ENCODE measurements around the gene DDX27. TPM values are rescaled to one million over a fixed set of nuclear protein-coding genes. Genes with fewer than 3 reads are reported as not detected.

Gene DDX27
- total RNA-seq, 2 experiments from 2014 or later = 40.6 to 41.2 TPM

DNA sequence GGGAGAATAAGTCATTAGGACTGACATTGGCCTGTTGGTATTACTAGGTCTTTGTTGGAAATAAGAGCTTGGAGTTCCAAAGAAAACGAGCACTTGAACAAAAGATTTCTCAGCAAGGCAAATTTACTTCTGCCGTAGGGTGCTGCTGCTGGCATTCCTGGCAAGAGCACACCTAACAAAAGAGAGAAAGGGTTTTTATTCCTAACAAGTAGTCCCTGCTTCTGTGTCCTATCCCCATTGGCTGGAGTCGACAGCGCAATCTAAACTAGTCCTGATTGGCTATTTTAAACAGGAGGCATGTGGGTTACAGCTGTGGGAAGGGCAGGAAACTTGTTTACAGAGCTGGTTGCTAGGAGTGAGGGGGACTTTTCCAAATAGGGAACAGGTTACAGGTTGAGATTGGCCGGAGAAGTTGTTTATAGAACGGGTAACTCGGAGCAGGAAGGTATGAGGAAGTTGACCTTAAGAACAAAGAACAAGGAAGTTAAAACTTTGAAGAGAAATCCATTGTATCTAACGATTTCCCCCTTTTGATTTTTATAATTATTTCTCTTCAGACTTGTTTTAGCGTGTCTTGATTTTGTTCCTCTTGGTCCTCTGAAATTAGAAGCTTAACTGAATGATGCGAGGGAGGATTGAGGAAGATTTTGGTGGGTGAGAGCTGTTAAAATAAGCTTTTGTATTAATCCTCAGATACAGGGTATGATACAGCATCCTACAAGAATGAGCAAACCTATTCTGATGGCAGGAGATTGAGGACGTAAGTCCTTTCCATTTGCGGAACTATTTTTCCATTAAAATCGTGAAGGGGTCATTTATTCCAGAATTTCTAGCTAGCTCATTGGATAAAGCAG, 62.1 kb downstream of the DDX27 start:
- Mint-ChIP-seq H3K27me3 (ENCODE audit: low read depth) (no peaks in the 10 kb centered on the region), H3K4me1 (ENCODE audit: low read depth) (peaks cover 69% of the 10 kb centered on the region), H3K9me3 (peaks cover 10% of the 10 kb centered on the region), H3K4me3 (peak overlapping the region; percentile 99), H3K36me3 (ENCODE audit: low read depth) (peaks cover 85% of the 10 kb centered on the region), H3K27ac (peak overlapping the region; percentile 90)
- CTCF ChIA-PET = interaction anchor here (1.0 to 1.3 kb wide), 2 partner anchors 14 to 97 kb away, joined by 3 to 5 read pairs; no protein-coding TSS in a partner anchor
- peak; percentile 18 for DNase-seq
- intact Hi-C loops (cut with micrococcal nuclease) = no loop called here

GRCh38 chr20:49281913-49282467, 62.8 kb downstream of the DDX27 start:
- H3K36me3 Mint-ChIP-seq (ENCODE audit: low read depth) = peaks cover 90% of the 10 kb centered on the region
- H3K9me3 Mint-ChIP-seq = peaks cover 17% of the 10 kb centered on the region
- no peaks in the 10 kb centered on the region for H3K27me3 Mint-ChIP-seq (ENCODE audit: low read depth)
- H3K27ac Mint-ChIP-seq = peak overlapping the region; percentile 90
- H3K4me1 Mint-ChIP-seq (ENCODE audit: low read depth) = peaks cover 69% of the 10 kb centered on the region
- CTCF ChIA-PET = interaction anchor here (1.3 kb wide), 1 partner anchor 98 kb away, joined by 3 read pairs; no protein-coding TSS in a partner anchor
- no peak for DNase-seq
- peak overlapping the region; percentile 99 for H3K4me3 Mint-ChIP-seq
- intact Hi-C loops (cut with micrococcal nuclease) = no loop called here

DNA sequence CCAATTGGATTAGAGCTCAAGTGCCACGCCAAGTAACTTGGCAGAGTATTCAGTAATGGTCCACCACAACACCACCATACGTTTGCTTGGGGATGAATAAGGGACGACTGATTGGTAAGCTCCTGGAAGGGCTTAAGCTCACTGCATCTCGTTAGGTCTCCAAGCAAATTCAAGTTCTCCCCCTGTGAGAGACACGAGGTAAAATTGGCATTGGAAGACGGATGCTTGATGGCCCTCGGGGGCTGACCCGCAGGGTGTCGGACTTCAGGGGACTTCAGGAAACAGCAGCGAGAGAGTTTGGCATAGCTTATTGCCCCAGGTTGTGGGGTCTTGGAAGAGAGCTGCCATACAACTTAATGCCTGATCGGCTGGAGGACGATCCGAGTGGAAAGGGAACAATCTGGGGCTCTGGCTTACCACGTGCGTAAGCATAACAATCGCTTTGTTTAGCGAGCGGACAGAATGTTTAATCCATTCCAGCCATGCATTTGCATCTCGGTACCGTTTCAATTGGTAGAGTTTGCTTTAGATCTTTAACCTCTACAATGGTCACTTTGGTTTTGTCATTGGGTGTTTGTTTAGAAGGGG, 63.5 kb downstream of the DDX27 start:
- Mint-ChIP-seq H3K36me3 (ENCODE audit: low read depth) (peaks cover 94% of the 10 kb centered on the region), H3K4me3 (peak overlapping the region; percentile 99), H3K27me3 (ENCODE audit: low read depth) (no peaks in the 10 kb centered on the region), H3K4me1 (ENCODE audit: low read depth) (peaks cover 75% of the 10 kb centered on the region), H3K9me3 (peaks cover 20% of the 10 kb centered on the region), H3K27ac (peak overlapping the region; percentile 90)
- intact Hi-C loops (cut with micrococcal nuclease) = no loop called here
- CTCF ChIA-PET = interaction anchor here (1.3 kb wide), 1 partner anchor 98 kb away, joined by 3 read pairs; no protein-coding TSS in a partner anchor
- no peak for DNase-seq

- no peak for DNase-seq
- Mint-ChIP-seq H3K4me1 (ENCODE audit: low read depth) (peaks cover 79% of the 10 kb centered on the region), H3K9me3 (peaks cover 20% of the 10 kb centered on the region), H3K4me3 (peak overlapping the region; percentile 99), H3K27ac (peak overlapping the region; percentile 90), H3K27me3 (ENCODE audit: low read depth) (no peaks in the 10 kb centered on the region), H3K36me3 (ENCODE audit: low read depth) (peaks cover 100% of the 10 kb centered on the region)
- intact Hi-C loops (cut with micrococcal nuclease) = no loop called here
- CTCF ChIA-PET = no interaction called here
Measured at GRCh38 chr20:49283176-49283702, 64.0 kb downstream of the DDX27 start.

DNA sequence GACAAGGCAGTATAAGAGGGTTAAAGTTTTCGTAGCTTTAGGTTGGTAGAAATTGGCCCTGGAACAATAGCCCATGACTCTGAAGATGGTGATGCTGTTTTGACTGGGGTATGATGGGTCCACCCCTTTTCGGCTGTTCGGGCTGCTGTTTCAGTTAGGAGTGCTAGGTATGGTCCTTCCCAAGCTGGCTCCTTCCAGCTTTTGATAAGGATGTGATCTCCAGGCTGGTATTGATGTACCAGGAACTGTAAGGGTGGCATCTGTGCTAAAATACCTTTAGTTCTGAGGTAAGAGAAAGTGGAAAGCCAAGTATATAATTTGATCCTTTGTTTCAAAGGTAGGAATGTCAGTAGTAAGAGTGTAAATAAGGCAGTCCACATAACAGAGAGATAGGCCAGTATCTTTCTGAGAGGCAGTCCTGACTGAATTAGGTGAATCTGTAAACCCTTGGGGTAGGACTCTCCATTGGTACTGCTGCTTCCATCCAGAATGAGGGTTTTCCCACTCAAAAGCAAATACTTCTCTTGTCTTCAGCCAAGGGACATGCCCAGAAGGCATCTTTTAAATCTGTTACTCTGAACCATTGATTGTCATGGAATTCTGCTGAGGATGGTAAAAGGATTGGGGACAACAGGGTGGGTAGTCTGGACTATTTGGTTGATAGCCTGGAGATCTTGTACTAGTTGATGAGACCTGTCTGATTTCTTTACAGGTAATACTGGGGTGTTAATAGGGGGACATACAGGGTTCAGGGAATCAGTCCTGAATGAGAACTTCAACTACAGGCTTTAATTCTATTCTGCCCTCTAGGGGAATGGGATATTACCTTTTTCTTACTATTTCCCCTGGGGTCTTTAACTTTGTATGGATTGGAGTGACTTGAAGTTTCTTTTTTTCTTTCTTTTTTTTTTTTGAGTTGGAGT, 64.7 kb downstream of the DDX27 start:
- Mint-ChIP-seq H3K27ac (peak overlapping the region; percentile 90), H3K36me3 (ENCODE audit: low read depth) (peaks cover 100% of the 10 kb centered on the region), H3K4me3 (peak overlapping the region; percentile 99), H3K4me1 (ENCODE audit: low read depth) (peaks cover 79% of the 10 kb centered on the region), H3K9me3 (peaks cover 20% of the 10 kb centered on the region), H3K27me3 (ENCODE audit: low read depth) (no peaks in the 10 kb centered on the region)
- CTCF ChIA-PET = no interaction called here
- intact Hi-C loops (cut with micrococcal nuclease) = no loop called here
- no peak for DNase-seq

DNA sequence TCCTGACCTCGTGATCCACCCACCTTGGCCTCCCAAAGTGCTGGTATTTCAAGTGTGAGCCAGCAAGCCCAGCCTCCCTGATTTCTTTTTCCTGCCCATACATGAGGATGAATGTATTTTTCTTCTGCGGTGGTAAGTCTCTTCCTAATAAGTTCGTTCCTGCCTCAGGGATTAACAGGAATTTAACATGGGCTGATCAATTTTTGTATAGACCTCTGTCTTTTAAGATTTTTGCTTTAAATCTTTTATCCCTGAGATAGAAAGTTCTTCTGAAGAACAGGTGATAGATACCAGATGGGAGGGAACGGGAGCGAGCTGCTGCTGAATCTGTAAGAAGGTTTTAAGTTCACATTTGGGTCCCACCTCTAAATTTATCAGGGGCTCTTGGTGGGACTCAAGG, 65.6 kb downstream of the DDX27 start:
- H3K27me3 Mint-ChIP-seq (ENCODE audit: low read depth) = no peaks in the 10 kb centered on the region
- intact Hi-C loops (cut with micrococcal nuclease) = no loop called here
- H3K36me3 Mint-ChIP-seq (ENCODE audit: low read depth) = peaks cover 96% of the 10 kb centered on the region
- peak overlapping the region; percentile 59 for H3K4me3 Mint-ChIP-seq
- H3K27ac Mint-ChIP-seq = peak overlapping the region; percentile 90
- H3K4me1 Mint-ChIP-seq (ENCODE audit: low read depth) = peaks cover 79% of the 10 kb centered on the region
- CTCF ChIA-PET = no interaction called here
- no peak for DNase-seq
- peaks cover 20% of the 10 kb centered on the region for H3K9me3 Mint-ChIP-seq

DNA sequence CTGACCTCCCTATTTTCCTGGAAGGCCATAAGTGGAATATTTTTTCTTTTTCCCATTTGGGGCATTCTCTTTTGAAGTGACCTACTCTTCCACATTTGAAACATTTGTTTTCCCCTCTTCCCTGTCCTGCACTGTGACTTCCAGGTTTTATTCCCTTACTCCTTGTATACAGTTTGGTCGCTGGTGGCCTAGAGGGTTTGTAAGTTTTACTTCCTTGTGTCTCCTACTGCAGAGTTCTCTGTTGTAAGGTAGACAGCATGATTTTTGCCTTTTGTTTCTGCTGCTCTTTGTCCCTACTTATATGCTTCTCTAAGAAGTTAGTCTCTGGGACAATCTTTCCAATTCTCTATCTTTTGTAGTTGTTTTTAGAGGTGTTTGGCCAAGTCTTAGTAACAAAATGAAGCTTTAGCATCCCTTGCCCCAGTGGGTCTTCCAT, 66.0 kb downstream of the DDX27 start:
- peaks cover 96% of the 10 kb centered on the region for H3K36me3 Mint-ChIP-seq (ENCODE audit: low read depth)
- DNase-seq = no peak
- peaks cover 20% of the 10 kb centered on the region for H3K9me3 Mint-ChIP-seq
- H3K4me3 Mint-ChIP-seq = peak overlapping the region; percentile 11
- CTCF ChIA-PET = no interaction called here
- peak overlapping the region; percentile 90 for H3K27ac Mint-ChIP-seq
- no peaks in the 10 kb centered on the region for H3K27me3 Mint-ChIP-seq (ENCODE audit: low read depth)
- H3K4me1 Mint-ChIP-seq (ENCODE audit: low read depth) = peaks cover 76% of the 10 kb centered on the region
- intact Hi-C loops (cut with micrococcal nuclease) = no loop called here

GRCh38 chr20:49285813-49286494, 66.7 kb downstream of the DDX27 start:
- peaks cover 94% of the 10 kb centered on the region for H3K36me3 Mint-ChIP-seq (ENCODE audit: low read depth)
- CTCF ChIA-PET = interaction anchor here (0.6 kb wide), 1 partner anchor 548 kb away, joined by 3 read pairs; no protein-coding TSS in a partner anchor
- H3K27ac Mint-ChIP-seq = peak overlapping the region; percentile 67

GRCh38 chr20:49286689-49287551, 67.7 kb downstream of the DDX27 start:
- intact Hi-C loops (cut with micrococcal nuclease) = no loop called here
- Mint-ChIP-seq H3K9me3 (peaks cover 15% of the 10 kb centered on the region), H3K27me3 (ENCODE audit: low read depth) (no peaks in the 10 kb centered on the region), H3K27ac (peak overlapping the region; percentile 82), H3K4me1 (ENCODE audit: low read depth) (peaks cover 61% of the 10 kb centered on the region), H3K4me3 (no peak overlapping the region), H3K36me3 (ENCODE audit: low read depth) (peaks cover 87% of the 10 kb centered on the region)
- DNase-seq = no peak
- CTCF ChIA-PET = interaction anchor here (0.6 to 1.2 kb wide), 3 partner anchors 8 to 547 kb away, joined by 3 to 4 read pairs (median 3); no protein-coding TSS in a partner anchor

More at GRCh38 chr20:49285813-49286494, 66.7 kb downstream of the DDX27 start:
- no peak for DNase-seq
- H3K4me1 Mint-ChIP-seq (ENCODE audit: low read depth) = peaks cover 70% of the 10 kb centered on the region
- intact Hi-C loops (cut with micrococcal nuclease) = no loop called here
- H3K9me3 Mint-ChIP-seq = peaks cover 20% of the 10 kb centered on the region
- peak overlapping the region; percentile 14 for H3K4me3 Mint-ChIP-seq
- H3K27me3 Mint-ChIP-seq (ENCODE audit: low read depth) = no peaks in the 10 kb centered on the region

DNA sequence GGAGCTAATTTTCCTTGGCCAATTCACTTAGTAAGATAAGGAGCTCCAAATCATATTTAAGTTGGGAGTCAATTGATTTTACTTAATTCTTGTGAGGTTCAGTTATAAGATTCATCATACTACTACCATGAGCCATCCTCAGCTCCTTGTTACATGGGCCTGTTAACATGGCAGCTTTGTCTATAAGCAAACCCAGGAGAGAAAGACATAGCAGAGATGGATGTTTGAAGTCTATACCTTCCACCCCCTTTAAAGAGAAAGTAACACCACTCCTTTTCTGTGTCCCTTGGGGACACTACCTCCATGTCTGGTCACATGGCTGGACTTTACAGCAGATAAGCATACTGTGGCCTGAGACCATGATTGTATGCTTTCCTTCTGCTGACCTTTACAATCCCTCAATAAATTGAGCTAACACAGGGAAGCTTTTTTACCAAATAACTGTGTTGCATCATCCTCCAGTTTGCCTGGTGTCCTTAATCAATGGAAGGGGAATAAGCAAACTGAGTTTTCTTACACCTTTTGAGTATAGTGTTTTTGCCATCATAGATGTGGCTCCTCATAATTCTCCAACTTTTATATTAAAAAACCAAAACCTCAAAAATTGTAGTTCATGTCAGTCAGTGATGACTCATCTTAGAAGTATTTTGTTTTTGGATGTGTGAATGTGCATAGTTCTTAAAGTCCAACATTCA, 68.5 kb downstream of the DDX27 start:
- CTCF ChIA-PET = interaction anchor here (0.5 to 1.2 kb wide), 3 partner anchors 9 to 613 kb away, joined by 3 to 4 read pairs (median 3); no protein-coding TSS in a partner anchor
- Mint-ChIP-seq H3K4me3 (no peak overlapping the region), H3K4me1 (ENCODE audit: low read depth) (peaks cover 53% of the 10 kb centered on the region), H3K27me3 (ENCODE audit: low read depth) (no peaks in the 10 kb centered on the region), H3K9me3 (peaks cover 15% of the 10 kb centered on the region), H3K36me3 (ENCODE audit: low read depth) (peaks cover 85% of the 10 kb centered on the region), H3K27ac (peak overlapping the region; percentile 82)
- DNase-seq = no peak
- intact Hi-C loops (cut with micrococcal nuclease) = no loop called here
